Adipose tissue (tissue), 3 donors: ENCODE measurements around the gene SMIM21. TPM values are rescaled to one million over a fixed set of nuclear protein-coding genes. Genes with fewer than 3 reads are reported as not detected.

Experiments
- H3K27ac ChIP-seq: one replicate; pipeline ENCODE4 v1.5.1; 2013; ENCODE audit warnings: low read depth, low read length
- WGBS, 3 donors: extraction: QIAGEN DNeasy Blood & Tissue Kit; methylation state at CpG; one replicate each; pipeline ENCODE4 v1.1.7; 2013; 5-methylcytosine and 5-hydroxymethylcytosine counted together
- polyA plus RNA-seq, 3 donors: library from polyadenylated mRNA; stranded (reverse); fragments of 200-250 nt; gene quantifications; one replicate each; pipeline ENCODE4 v1.2.3, GENCODE V29; 2013
- donor health status: healthy with polysubstance abuse.
- donor health status: Bipolar disorder and iron deficiency.
- donor health status: healthy.

The SMIM21 gene
- polyA plus RNA-seq, 3 donors = not detected

DNA sequence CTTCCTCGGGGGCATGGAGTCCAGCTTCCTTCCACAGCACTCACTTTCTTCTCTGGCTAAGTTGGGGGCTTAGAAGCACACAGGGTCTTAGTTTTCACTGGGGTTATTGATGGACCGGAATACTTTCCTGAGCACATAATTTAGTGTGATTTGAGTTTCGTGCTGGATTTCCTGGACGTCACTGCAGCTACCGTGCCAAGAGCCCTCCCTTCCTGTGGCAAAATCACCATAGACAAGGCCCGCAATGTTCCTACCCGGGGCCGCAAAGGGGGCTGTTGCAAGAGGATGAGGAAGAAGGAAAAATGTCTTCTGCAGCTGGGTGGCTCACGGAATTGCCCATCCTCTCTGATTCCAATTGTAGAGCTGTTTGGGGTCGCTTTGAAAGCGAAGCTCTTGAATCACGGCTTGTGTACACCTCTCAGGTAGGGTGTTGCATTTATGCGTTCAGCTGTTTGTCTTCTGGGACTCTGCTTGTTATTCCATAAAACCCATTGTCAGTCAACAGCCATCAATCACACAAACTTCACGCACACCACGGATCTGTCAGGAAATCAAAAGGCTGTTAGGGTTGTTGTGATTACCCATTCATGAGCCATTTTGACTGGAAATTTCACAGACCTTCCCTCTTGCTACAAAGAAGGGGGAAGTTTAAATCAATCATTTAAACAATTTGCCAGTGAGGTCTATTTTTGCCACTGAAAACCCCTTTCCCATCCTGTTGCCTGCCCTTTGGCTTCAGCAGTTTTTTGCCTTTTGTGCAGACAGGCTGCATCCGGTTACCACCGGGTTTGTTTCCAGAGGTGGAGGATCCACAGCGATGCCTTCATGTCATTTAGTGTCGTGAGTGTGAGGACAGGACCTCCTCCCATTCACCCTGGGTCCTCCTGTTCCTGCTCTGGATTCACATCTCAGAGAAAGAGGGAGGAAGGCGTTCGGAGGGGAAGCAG lies 36.0 kb downstream of the SMIM21 start:
- no peak overlapping the region for H3K27ac ChIP-seq
- WGBS, 3 donors = 56 to 64% (median 59%) methylated on average over 21 of the region's 21 CpGs

DNA sequence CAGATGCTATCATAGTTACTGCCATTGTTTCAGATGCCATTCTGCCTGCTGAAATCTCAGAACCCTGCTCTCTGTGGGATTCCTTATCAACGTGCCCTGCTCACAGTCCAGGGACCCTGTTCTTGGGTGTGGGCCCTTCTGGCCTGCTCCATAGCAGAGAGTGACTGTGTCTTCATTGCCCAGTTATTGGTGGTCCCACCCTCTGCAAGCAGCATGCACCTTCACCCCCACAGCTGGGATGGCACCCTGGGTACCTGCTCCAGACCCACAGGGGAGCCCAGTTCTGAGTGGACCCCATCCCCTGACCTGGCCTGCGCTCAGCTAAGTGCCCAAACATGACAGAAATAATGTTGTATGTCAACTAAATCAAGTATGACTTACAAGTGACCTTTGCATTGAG lies 36.6 kb downstream of the SMIM21 start:
- WGBS, 3 donors = 62 to 79% (median 63%) methylated on average over 2 of the region's 2 CpGs

DNA sequence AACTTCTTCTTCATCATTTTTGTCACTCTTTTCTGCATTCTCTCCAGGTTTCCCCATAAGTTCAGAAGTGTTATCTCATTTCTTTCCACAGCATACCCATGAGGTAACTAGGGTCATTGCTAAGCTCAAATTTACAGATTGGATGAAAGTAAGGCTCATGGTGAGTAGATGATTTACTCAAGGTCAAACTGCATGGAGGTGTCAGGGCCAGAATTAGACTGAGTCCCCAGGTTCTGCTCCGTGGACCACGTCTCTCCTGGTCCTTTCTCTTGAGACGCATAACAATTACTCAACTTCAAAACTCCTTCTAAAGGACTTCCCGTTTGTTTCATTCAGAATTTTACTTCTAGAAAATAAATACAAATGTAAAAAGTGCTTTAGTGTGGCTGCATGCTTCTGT lies 43.4 kb downstream of the SMIM21 start:
- 28 to 45% (median 41%) methylated on average over 4 of the region's 4 CpGs for WGBS, 3 donors
- H3K27ac ChIP-seq = no peak overlapping the region

More for the DNA sequence above, 36.6 kb downstream of the SMIM21 start:
- no peak overlapping the region for H3K27ac ChIP-seq

DNA sequence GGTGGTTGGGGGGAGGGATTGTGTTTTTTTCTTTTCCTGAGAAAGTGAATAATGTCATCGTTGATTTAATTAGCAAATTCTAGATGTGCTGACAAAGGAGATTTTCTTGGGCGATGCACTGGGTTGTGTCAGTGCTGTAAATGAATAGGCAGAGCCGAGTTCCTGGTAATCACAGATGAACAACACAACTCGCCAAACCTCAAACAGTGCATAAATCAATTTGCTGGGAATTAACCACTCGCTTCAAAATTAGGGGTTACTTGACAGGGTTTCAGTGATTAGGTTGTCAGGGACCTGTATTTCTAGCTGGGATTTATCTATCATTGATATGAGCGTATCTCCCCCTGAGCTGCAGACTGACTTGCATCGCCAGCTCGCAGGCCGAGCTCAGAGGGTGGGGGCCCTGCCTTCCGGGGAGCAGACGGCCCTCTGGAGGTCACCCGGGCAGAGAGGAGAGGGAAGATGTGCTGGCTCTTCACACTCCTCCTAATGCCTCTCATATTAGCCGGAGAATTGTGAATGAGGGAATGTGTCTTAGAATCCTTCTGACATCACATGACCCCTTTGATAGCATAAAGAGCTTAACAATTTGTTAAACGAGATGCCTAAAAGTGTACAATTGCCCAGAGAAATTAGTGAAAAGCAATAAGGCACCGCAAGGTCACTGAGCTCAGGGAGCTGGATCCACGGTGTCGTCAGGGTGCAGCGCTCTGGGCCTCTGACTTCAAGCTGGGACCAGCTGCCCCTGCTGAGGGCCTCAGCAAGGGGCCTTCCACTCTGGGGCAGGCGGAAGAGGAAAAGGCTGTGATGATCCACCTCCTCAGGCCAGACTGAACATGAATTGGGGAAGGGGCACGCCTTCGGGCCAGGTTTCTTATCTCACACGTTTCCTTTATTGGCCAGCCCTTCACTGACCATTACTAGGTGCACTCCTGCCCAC lies 48.9 kb downstream of the SMIM21 start:
- H3K27ac ChIP-seq = no peak overlapping the region
- WGBS, 3 donors = 58 to 82% (median 69%) methylated on average over 22 of the region's 22 CpGs

DNA sequence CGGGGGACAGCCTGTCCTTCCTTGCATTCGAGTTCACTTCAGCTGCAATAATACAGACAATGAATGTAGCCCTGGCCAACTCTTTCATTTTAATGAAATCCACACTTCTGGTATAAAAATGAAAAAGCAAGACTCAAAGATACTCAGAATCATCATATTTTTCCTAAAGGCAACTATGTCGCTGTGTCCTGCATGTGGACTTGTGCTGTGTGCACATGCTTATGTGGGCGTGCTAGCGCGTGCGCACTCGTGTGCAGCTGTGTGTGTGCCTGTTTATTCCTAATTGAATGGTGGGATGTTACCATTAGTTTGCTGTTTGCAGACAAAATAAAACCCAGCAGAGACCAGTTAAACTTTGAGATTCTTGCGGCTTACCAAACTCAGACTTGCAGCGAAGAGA lies 49.6 kb downstream of the SMIM21 start:
- H3K27ac ChIP-seq = no peak overlapping the region
- 86 to 90% (median 89%) methylated on average over 10 of the region's 10 CpGs for WGBS, 3 donors

DNA sequence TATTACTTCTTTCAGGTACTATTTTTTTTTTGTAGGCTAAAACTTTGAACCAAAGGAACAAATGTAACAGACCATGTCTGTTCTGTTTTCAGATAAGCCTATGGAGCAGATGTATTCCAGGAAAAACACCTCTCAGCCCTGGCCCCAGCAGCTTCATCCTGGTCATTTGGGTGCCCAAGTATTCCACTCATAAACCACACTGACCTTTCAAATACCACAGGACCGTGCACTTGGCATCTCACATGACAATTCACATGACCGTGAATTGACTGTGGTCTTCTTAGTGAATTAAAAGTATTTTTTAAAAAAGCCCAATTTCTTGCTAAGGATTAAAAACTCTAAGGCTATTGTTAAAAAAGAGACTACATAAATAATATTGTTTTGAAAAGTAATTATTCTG lies 50.2 kb downstream of the SMIM21 start:
- H3K27ac ChIP-seq = no peak overlapping the region
- WGBS, 3 donors = 57 to 87% (median 76%) methylated on average over 2 of the region's 2 CpGs

DNA sequence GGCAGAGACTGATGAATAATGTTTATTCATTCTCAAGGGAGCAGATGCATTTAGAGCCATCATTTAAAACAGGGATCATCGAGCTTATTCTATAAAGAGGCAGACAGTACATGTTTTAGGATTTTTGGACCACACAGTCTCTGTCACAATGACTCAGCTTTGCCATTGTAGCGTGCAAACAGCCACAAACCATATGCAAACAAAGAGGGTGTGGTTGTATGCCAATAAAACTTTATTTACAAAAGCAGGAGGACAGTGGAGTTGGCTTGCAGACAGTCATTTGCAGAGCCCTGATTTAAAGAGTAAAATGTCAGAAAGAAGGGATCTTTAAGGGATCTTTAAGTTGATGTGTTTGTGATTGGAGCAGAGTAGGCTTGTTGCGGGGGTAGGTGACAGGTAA lies 51.5 kb downstream of the SMIM21 start:
- 85 to 90% (median 87%) methylated on average over 3 of the region's 3 CpGs for WGBS, 3 donors
- H3K27ac ChIP-seq = no peak overlapping the region

DNA sequence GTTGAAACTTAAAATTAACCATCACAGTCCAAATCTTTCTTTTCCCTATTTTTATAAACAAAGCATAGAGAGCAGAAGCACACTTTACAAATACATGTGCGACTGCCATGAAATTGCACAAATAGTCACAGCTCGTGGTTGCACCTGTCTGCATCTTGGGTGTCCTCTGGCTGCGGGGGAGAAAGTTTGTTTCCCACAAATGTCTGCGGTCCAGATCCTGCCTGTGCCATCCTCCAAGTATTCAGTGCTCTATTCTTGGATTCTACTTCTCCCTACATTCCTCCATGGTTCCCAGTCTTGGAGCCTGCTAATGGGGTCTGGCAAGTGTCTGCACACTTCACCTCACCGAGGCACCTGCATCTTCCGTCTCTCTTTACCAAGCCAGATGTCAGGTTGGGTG lies 52.2 kb downstream of the SMIM21 start:
- 78 to 89% (median 82%) methylated on average over 6 of the region's 6 CpGs for WGBS, 3 donors
- no peak overlapping the region for H3K27ac ChIP-seq

DNA sequence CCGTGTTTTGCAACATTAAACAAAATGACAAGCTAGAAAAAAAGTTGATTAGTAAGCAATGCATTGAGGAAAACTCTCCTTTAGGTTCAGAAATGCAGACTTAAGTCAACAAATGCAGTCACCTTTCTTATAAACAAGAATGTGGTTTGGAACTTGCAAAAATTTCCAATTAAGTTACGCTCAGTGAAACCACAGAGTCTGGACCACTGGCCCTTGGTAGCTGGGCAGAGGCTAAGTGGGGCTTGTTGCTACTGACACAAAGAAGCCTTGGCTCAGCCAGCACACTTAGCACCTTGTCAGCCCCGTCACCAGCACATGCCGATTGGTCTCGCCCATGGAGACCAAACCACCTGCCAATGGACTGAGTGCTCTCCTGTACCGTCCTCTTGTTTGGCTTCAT lies 53.0 kb downstream of the SMIM21 start:
- WGBS, 3 donors = 85 to 94% (median 87%) methylated on average over 6 of the region's 6 CpGs
- no peak overlapping the region for H3K27ac ChIP-seq

DNA sequence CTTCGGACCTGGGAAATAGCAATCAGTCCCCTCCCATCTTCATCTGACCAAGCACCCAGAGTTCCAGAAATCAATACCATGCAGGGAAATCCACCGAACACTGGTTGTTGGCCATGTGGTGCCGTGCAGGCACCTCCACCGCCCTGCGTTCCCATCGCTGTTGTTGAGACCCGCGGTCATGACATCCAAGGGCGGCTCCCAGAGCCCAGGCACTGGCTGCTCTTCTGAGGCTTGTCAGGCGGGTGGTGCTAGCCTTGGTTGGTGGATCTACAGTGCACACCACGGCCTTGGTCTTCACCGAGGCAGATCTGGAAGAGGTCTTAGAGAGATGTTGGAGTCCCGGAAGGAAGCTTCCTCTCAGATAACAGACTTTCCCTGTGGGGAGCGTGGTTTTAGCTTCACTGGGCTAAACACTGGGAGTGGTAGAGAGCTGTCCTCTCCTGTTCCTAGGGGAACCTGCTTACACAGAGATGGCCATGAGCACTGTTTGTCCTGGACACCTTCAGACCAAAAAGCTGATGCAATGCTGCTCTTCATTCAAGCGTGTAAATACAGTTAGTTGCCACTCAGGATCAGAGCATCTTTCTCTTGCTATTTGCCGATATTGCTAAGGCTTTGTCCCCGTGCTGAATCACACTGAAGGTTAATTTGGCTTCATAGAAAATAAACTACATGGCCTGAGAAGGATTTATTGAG lies 58.3 kb downstream of the SMIM21 start:
- WGBS, 3 donors = 90 to 93% (median 92%) methylated on average over 17 of the region's 17 CpGs
- no peak overlapping the region for H3K27ac ChIP-seq

DNA sequence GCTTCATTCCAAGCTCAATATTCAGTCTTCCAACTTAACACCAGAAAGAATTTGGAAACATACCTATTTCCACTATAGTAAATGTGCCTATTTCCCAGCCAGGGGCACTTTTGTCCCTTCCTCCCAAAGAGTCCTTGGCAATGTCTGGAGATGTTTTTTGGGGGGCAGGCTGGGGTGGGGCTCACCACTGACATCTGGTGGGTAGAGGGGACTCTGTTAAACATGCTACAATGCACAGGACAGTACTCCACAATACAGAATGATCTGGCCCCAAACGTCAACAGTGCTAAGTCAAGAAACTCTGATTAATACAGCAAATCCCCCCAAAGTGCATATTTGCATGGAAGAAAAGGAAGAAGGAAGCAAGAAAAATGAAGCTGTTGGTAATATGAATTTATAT lies 61.7 kb downstream of the SMIM21 start:
- H3K27ac ChIP-seq = no peak overlapping the region
- 46 to 57% (median 54%) methylated on average over 1 of the region's 1 CpG for WGBS, 3 donors

DNA sequence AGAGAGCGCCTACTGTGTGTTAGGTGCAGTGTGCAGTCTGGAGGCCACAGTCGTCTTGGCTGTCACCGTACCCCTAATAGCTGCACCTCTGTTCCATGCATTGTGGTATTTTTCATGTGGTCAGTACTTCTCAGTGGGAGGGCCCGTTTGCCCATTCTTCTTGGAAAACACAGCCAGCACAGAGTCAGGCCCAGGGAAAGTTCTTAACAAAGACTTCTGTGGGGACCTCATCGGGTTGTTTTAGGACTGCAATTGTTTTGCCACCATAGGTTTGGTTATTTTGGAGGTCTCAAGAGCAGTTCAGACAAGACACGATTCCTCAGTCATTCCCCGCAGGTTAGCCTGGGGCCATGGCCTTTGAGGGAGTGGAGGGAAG lies 62.3 kb downstream of the SMIM21 start:
- H3K27ac ChIP-seq = no peak overlapping the region
- WGBS, 3 donors = 90 to 93% (median 91%) methylated on average over 7 of the region's 7 CpGs

DNA sequence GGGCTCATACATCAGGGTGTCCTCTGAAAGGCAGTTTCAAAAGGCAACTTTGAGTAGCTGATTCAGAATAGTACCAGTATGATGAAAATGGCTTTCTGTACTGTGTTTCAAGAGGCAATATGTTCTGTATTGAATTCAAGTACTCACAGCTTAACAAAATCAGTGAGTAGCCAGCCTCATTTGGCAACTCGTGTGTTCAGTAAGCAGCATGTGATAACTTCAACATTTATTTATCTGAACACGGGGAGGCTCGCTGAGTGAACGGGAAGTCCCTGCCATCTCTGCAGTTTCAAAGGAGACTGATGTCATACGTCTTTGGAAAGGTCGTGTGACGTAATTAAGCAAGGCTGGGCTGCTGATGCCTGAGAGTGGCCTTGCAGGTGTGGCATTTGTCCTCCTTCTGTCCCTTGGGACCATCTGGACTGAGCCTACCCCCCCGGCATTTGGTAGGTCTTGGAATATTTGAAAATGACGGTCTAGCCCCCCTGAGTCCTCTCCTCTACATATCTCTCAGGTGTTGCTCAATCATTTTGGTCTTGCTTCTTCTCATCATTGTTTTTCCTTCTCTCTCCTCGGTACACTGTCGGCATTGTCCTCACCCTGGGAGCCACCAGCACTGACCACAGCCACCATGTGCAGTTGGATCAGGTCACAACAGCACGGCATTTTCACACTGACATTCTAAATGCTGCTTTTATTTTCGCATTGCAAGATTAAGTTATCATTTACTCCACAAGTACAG lies 62.8 kb downstream of the SMIM21 start:
- H3K27ac ChIP-seq = no peak overlapping the region
- WGBS, 3 donors = 72 to 77% (median 74%) methylated on average over 13 of the region's 13 CpGs

DNA sequence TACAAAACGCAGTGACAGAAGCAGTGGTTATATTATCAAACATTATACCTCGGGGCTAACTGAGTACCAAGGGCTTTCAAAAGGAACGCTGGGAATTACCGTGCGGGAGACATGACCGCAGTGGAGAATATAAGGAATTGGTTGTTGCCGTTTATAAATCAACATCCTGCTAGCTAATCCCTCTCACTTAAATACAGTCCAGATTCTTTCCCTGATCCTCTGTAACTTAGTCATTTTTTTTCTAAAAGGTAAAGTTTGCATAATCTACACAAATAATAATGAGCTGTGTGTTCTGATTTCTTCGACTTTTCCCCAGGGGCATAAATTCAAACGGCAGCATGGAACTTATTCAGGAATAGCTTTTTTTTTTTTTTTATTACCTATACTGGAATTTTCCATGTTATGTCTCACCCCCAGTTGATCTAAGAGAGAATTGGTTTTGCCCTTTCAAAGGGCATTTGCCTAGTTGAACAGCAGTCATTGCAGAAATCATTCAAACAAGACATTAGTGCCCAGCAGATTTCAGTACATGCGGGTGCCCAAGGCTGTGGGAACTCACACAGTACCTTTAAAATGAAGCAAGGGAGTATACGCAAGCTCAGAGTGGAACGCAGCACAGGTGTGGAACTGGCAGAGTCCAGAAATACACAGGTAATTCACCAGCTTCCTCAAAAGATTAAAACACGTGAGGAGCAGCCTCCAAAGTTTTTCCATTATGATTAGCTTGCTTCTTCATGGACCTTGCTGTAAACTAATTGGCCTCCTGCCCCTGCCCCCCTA lies 63.9 kb downstream of the SMIM21 start:
- no peak overlapping the region for H3K27ac ChIP-seq
- WGBS, 3 donors = 69 to 87% (median 81%) methylated on average over 13 of the region's 13 CpGs

DNA sequence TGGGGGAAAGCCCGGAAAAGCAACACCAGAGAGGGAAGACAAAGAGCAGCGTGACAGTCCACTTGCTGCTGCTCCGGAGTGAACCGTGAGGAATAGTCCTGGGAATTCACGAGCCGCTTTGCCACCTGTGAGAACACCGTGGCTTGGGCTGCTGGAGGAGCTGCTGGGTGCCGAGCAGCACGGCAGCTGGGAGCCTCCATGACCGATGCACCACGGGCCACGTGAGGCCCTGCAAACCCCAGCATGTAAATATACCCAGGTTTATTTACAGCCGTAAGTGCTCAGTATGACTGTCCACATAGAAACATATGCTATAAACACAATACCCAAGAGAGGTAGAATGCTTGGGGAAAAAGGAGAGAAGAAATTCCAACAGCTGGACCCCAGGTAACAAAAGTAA lies 65.1 kb downstream of the SMIM21 start:
- WGBS, 3 donors = 71 to 89% (median 86%) methylated on average over 13 of the region's 13 CpGs
- no peak overlapping the region for H3K27ac ChIP-seq

DNA sequence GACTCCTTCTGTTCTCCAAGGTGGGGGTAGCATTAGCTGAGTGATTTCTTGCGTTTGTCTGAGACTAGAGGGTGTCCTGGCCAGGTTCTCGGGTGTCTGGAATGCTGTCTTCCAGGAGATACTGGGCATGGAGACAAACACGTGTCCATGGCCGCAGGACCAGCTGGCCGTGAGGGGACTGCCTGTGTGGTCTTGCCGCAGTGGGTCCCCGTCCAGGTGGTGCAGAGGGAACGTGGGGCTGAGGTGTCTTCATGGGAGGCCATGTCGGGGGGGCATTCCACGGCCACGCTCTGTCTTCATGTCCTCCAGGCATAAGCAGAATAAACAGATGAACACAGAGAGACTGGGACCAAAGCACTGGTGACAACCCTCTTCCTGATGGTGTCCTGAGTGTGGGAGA lies 66.6 kb downstream of the SMIM21 start:
- WGBS, 3 donors = 85 to 89% (median 87%) methylated on average over 11 of the region's 11 CpGs

DNA sequence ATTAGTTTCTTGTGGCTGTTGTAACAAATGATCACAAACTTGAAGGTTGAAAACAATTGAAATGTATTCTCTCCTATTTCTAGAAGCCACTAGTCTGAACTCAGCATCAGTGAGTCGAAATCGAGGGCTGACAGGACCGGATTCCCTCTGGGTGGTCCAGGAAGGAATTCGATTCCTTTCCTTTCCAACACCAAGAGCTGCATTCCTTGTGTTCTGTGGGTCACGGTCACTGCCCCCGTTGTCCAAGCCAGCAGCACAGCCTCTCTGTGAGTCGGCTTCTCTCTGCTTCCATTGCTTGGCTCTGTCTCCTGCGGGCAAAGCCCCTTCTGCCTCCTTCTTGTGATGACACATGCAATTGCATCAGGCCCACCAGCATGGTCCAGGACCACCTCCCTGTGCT lies 67.3 kb downstream of the SMIM21 start:
- no peak overlapping the region for H3K27ac ChIP-seq
- WGBS, 3 donors = 68 to 79% (median 74%) methylated on average over 8 of the region's 8 CpGs

More for the DNA sequence above, 66.6 kb downstream of the SMIM21 start:
- H3K27ac ChIP-seq = no peak overlapping the region
